Measurements from ENCODE around the gene CDNF. TPM values are rescaled to one million over a fixed set of nuclear protein-coding genes. Genes with fewer than 3 reads are reported as not detected.

CDNF gene
- total RNA-seq, 4 donors from 2014 or later = 2.6 to 9.1 (median 3.8) TPM; not detected in 1

GRCh38 chr10:14800397-14800796 is 37.4 kb downstream of the CDNF start:
- no peak overlapping the region for H3K4me3 ChIP-seq
- no peaks in the 10 kb centered on the region for H3K27me3 ChIP-seq
- no peak overlapping the region for H3K27ac ChIP-seq
- no peaks in the 10 kb centered on the region for H3K9me3 ChIP-seq
- no peaks in the 10 kb centered on the region for H3K36me3 ChIP-seq
- intact Hi-C loops (cut with DNase I; ENCODE audit: low total_unique reads) = no loop called here
- no peak for TF ChIP-seq CTCF (IDR thresholded peaks at IDR 0.05)
- TF ChIP-seq POLR2A (IDR thresholded peaks at IDR 0.05) = no peak
- no peaks in the 10 kb centered on the region for H3K4me1 ChIP-seq
- DNase-seq = no peak

- intact Hi-C loops (cut with DNase I; ENCODE audit: low total_unique reads) = no loop called here
- no peaks in the 10 kb centered on the region for H3K27me3 ChIP-seq
- no peaks in the 10 kb centered on the region for H3K36me3 ChIP-seq
- TF ChIP-seq POLR2A (IDR thresholded peaks at IDR 0.05) (no peak), CTCF (IDR thresholded peaks at IDR 0.05) (no peak)
- H3K27ac ChIP-seq = no peak overlapping the region
- no peak overlapping the region for H3K4me3 ChIP-seq
- no peak for DNase-seq
- no peaks in the 10 kb centered on the region for H3K4me1 ChIP-seq
- H3K9me3 ChIP-seq = no peaks in the 10 kb centered on the region
These were observed 39.2 kb downstream of the CDNF start for GRCh38 chr10:14798636-14799035.

- Histone ChIP-seq H3K9me3 (no peaks in the 10 kb centered on the region), H3K4me3 (no peak overlapping the region), H3K36me3 (no peaks in the 10 kb centered on the region), H3K4me1 (no peaks in the 10 kb centered on the region), H3K27me3 (no peaks in the 10 kb centered on the region), H3K27ac (no peak overlapping the region)
- no peak for DNase-seq
- TF ChIP-seq POLR2A (IDR thresholded peaks at IDR 0.05) = no peak
- no peak for TF ChIP-seq CTCF (IDR thresholded peaks at IDR 0.05)
- intact Hi-C loops (cut with DNase I; ENCODE audit: low total_unique reads) = no loop called here
These were observed 49.9 kb downstream of the CDNF start for GRCh38 chr10:14787938-14788337.

- no peak for DNase-seq
- H3K27ac ChIP-seq = no peak overlapping the region
- intact Hi-C loops (cut with DNase I; ENCODE audit: low total_unique reads) = no loop called here
- no peak overlapping the region for H3K4me3 ChIP-seq
- H3K4me1 ChIP-seq = no peaks in the 10 kb centered on the region
- TF ChIP-seq POLR2A (IDR thresholded peaks at IDR 0.05) (no peak), CTCF (IDR thresholded peaks at IDR 0.05) (no peak)
- no peaks in the 10 kb centered on the region for H3K27me3 ChIP-seq
- no peaks in the 10 kb centered on the region for H3K9me3 ChIP-seq
- no peaks in the 10 kb centered on the region for H3K36me3 ChIP-seq
These were observed 53.3 kb downstream of the CDNF start for GRCh38 chr10:14784459-14785055.

GRCh38 chr10:14782691-14783363 is 55.0 kb downstream of the CDNF start:
- no peaks in the 10 kb centered on the region for H3K9me3 ChIP-seq
- no peaks in the 10 kb centered on the region for H3K4me1 ChIP-seq
- H3K27me3 ChIP-seq = no peaks in the 10 kb centered on the region
- intact Hi-C loops (cut with DNase I; ENCODE audit: low total_unique reads) = no loop called here
- no peaks in the 10 kb centered on the region for H3K36me3 ChIP-seq
- peak in 1 of 2 donors; percentile 49 for DNase-seq
- no peak for TF ChIP-seq POLR2A (IDR thresholded peaks at IDR 0.05)
- TF ChIP-seq CTCF (IDR thresholded peaks at IDR 0.05) = no peak
- H3K27ac ChIP-seq = no peak overlapping the region
- no peak overlapping the region for H3K4me3 ChIP-seq
